Thoracic aorta (tissue), 2 donors: ENCODE results near the gene EMC10. TPM values are rescaled to one million over a fixed set of nuclear protein-coding genes. Genes with fewer than 3 reads are reported as not detected.

Experiments
- ATAC-seq: fragments of 150-250 bp; one replicate; pipeline ENCODE4 v1.8.0; 2017; ENCODE audit warnings: low read depth; ENCODE audit not compliant: insufficient number of reproducible peaks, low FRiP score
- DNase-seq: peaks from one replicate; pipeline ENCODE4 v3.0.0-alpha.2; 2020; ENCODE audit warnings: low spot score
- H3K27ac ChIP-seq, 2 donors: fragments of 200-600 bp; sonication (generic); 1 replicate in 1 of 2; 2 replicates in 1 of 2; pipeline ENCODE4 v1.5.1; 2016; ENCODE audit warnings: mild to moderate bottlenecking in 2 of 2, moderate library complexity in 2 of 2
- H3K27me3 ChIP-seq: fragments of 200-600 bp; sonication (generic); replicated peaks from 2 replicates; pipeline ENCODE4 v1.6.0; 2016; ENCODE audit warnings: mild to moderate bottlenecking; ENCODE audit not compliant: insufficient read depth
- H3K36me3 ChIP-seq: fragments of 200-600 bp; sonication (generic); one replicate; pipeline ENCODE4 v1.5.1; 2016
- H3K4me1 ChIP-seq, 2 donors: fragments of 200-600 bp; sonication (generic); 1 replicate in 1 of 2; 2 replicates in 1 of 2; pipeline versions ENCODE4 v1.5.1 to v1.6.0; 2016; ENCODE audit warnings: low read depth in 2 of 2, mild to moderate bottlenecking in 1 of 2; ENCODE audit not compliant: control insufficient read depth in 1 of 2
- H3K4me3 ChIP-seq: fragments of 200-600 bp; sonication (generic); 2 replicates; pipeline ENCODE4 v1.5.1; 2016; ENCODE audit warnings: mild to moderate bottlenecking
- H3K9me3 ChIP-seq: fragments of 200-600 bp; sonication (generic); 2 replicates; pipeline ENCODE4 v1.5.1; 2016
- total RNA-seq, 2 donors: library from RNA; depleted of rRNA; stranded (reverse); fragments of >200 nt; gene quantifications; one replicate each; pipeline versions ENCODE4 v1.1.0 to v1.2.3, GENCODE V29; 2016
- TF ChIP-seq, protein P1 (sequence below): fragments of 200-600 bp; sonication (generic); IDR thresholded peaks from one replicate; pipeline ENCODE4 v1.5.1; 2019; ENCODE audit warnings: antibody characterized with exemption

EMC10 gene
- total RNA-seq, 2 donors from 2014 or later: 85.6 to 139 TPM

DNA sequence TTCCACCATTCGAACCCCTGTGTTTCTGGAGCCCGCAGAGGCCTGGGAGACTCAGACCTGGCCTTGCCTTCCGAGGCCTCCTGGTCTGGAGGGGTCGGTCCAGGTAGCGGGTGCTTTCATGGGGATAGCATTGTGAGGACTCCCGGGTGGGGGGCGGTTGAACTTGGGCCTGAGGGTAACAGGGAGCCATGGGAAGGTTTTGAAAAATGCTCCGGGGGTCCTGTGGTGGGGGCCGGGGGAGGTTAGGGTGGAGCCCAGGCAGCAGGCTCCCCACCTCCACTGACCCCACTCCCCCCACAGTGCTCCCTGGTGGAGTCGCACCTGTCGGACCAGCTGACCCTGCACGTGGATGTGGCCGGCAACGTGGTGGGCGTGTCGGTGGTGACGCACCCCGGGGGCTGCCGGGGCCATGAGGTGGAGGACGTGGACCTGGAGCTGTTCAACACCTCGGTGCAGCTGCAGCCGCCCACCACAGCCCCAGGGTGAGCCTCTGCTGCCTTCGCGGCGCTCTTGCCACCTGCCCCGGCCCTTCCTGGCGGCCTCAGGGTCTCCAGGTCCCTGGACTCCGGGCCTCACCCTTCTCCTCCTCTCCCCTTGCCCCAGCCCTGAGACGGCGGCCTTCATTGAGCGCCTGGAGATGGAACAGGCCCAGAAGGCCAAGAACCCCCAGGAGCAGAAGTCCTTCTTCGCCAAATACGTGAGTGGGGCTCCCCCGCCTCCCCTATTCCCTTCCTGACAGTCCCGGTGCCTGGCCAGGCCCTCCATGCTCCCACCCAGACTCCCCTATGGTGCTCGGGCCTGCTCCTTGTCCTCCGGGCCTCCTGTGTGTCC, 4.2 kb downstream of the EMC10 start:
- no peak overlapping the region for H3K27ac ChIP-seq
- TF ChIP-seq, protein P1, sequence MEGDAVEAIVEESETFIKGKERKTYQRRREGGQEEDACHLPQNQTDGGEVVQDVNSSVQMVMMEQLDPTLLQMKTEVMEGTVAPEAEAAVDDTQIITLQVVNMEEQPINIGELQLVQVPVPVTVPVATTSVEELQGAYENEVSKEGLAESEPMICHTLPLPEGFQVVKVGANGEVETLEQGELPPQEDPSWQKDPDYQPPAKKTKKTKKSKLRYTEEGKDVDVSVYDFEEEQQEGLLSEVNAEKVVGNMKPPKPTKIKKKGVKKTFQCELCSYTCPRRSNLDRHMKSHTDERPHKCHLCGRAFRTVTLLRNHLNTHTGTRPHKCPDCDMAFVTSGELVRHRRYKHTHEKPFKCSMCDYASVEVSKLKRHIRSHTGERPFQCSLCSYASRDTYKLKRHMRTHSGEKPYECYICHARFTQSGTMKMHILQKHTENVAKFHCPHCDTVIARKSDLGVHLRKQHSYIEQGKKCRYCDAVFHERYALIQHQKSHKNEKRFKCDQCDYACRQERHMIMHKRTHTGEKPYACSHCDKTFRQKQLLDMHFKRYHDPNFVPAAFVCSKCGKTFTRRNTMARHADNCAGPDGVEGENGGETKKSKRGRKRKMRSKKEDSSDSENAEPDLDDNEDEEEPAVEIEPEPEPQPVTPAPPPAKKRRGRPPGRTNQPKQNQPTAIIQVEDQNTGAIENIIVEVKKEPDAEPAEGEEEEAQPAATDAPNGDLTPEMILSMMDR: no peak
- no peaks in the 10 kb centered on the region for H3K27me3 ChIP-seq
- H3K36me3 ChIP-seq: peaks cover 38% of the 10 kb centered on the region
- DNase-seq (no peak), ATAC-seq (no peak)
- H3K4me3 ChIP-seq: no peak overlapping the region
- peaks cover 8 to 17% of the 10 kb centered on the region in 2 donors for H3K4me1 ChIP-seq
- no peaks in the 10 kb centered on the region for H3K9me3 ChIP-seq

DNA sequence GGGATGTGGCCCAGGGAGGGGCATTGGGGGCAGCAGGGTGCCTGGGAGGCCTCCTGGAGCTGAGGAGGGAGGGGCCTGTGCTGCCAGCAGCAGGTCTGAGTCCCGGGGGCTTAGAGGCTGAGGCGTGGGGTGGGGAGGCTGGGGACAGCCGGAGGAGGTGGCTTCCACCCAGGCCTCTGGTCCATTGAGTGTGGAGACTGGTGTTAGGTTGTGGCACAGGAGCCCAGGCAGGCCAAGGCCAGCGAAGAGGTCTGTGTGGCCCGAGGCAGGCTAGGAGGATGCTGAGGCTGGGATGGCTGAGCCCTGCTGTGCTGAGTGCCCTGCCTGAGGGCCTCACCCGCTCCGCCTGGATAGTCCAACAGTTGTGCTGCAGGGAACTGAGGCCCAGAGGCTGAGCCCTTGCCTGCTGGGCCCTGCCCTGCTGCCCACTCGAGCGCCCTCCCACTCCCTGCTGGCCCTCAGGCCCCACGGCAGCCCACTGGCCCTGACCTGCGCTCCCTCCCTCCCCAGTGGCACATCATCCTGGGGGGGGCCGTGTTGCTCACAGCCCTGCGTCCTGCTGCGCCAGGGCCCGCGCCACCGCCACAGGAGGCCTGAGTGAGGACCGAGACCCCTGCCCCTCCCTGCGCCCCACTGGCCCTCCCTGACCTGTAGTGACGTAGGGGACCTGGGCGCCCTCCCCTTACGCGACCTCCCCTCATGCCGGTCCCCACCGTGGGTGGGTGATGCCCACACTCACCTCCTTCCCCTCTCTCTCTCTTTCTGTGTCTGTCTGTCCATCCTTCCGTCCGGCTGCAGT, 5.2 kb downstream of the EMC10 start:
- H3K27me3 ChIP-seq: no peaks in the 10 kb centered on the region
- no peak for ATAC-seq
- H3K36me3 ChIP-seq: peaks cover 38% of the 10 kb centered on the region
- TF ChIP-seq, protein P1: no peak
- H3K9me3 ChIP-seq: no peaks in the 10 kb centered on the region
- DNase-seq: no peak
- no peak overlapping the region for H3K4me3 ChIP-seq
- H3K27ac ChIP-seq: no peak overlapping the region
- H3K4me1 ChIP-seq: peaks cover 8 to 17% of the 10 kb centered on the region in 2 donors

DNA sequence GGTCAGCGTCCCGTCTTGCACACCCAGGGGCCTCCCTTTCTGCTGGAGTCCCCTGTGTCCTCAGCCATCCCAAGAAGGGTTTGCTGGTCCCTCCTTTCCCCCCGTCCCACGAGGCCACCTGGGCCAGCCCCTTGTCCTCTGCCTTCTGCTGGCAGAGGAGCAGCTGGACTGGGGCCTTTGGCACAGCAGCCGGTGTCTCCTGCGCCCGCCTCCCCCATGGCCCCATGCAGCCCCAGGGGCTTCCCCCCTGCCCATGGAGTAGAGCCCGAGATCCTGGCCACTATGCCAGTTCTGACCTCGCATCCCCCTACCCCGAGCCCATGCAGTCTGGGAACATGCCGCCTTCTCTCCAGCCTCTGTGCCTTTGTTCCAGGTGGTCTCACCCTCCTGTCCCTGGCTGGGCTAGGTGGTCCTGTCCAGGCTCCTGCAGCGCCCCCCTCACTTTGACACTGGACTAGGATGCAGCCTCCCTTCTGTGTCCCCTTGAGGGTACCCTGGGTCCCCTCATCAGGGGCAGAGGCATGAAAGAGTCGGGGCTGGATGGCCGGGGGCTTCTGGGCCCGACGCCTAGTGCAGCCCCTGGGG, 6.1 kb downstream of the EMC10 start:
- Histone ChIP-seq H3K4me1 (peaks cover 3 to 11% of the 10 kb centered on the region in 2 donors), H3K27ac (no peak overlapping the region), H3K4me3 (no peak overlapping the region), H3K36me3 (peaks cover 38% of the 10 kb centered on the region), H3K9me3 (no peaks in the 10 kb centered on the region), H3K27me3 (no peaks in the 10 kb centered on the region)
- ATAC-seq: no peak
- DNase-seq: no peak
- TF ChIP-seq, protein P1: no peak

DNA sequence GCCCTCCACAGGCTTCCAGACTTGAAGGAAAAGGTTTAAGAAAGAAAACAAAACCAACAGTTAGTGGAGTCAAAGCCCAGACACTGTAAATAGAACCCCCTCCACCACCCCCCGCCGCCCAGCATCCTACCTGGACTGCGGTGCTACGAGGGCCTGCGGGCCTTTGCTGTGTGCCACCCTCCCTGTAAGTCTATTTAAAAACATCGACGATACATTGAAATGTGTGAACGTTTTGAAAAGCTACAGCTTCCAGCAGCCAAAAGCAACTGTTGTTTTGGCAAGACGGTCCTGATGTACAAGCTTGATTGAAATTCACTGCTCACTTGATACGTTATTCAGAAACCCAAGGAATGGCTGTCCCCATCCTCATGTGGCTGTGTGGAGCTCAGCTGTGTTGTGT, 6.6 kb downstream of the EMC10 start:
- no peaks in the 10 kb centered on the region for H3K9me3 ChIP-seq
- no peak for ATAC-seq
- H3K27ac ChIP-seq: no peak overlapping the region
- H3K4me1 ChIP-seq: peaks cover 0 to 5% of the 10 kb centered on the region in 2 donors
- TF ChIP-seq, protein P1: no peak
- no peaks in the 10 kb centered on the region for H3K27me3 ChIP-seq
- no peak overlapping the region for H3K4me3 ChIP-seq
- DNase-seq: no peak
- peaks cover 38% of the 10 kb centered on the region for H3K36me3 ChIP-seq
